Choroid plexus epithelial cell (primary cell): ENCODE data around the gene ZMYM1.
"Not testable (repeated sequence)": the region's sequence is repeated elsewhere in the genome, so short reads cannot be mapped to it uniquely, and the experiment has no call there.

Experiments
- DNase-seq: peaks from one replicate; pipeline ENCODE4 v3.0.0-alpha.2; 2010; ENCODE audit warnings: low read depth
- H3K4me3 ChIP-seq: 2 replicates; pipeline ENCODE4 v1.5.1; 2011; ENCODE audit warnings: low read depth, mild to moderate bottlenecking, control low read depth, low read length, moderate library complexity
- CTCF ChIP-seq: conservative IDR thresholded peaks from 2 replicates; pipeline ENCODE4 v1.5.1; 2011; ENCODE audit warnings: low read depth, mild to moderate bottlenecking, control low read depth, inconsistent platforms, low read length, moderate library complexity

Gene ZMYM1

GRCh38 chr1:35115459-35116383 is 36.5 kb downstream of the ZMYM1 start:
- no peak for TF ChIP-seq CTCF
- H3K4me3 ChIP-seq, result no peak overlapping the region
- peak; percentile 34 for DNase-seq

GRCh38 chr1:35120458-35121133 is 41.4 kb downstream of the ZMYM1 start:
- no peak for TF ChIP-seq CTCF
- H3K4me3 ChIP-seq, result peak overlapping the region; percentile 61
- peak; percentile 26 for DNase-seq

- no peak for TF ChIP-seq CTCF
Measured at GRCh38 chr1:35122311-35122710, 43.1 kb downstream of the ZMYM1 start.

GRCh38 chr1:35126546-35126945 is 47.4 kb downstream of the ZMYM1 start:
- no peak for TF ChIP-seq CTCF
- no peak overlapping the region for H3K4me3 ChIP-seq
- DNase-seq, result no peak

More at GRCh38 chr1:35122311-35122710, 43.1 kb downstream of the ZMYM1 start:
- no peak for DNase-seq
- H3K4me3 ChIP-seq, result no peak overlapping the region

- no peak for DNase-seq
- TF ChIP-seq CTCF, result no peak
- H3K4me3 ChIP-seq, result no peak overlapping the region
Measured at GRCh38 chr1:35129080-35129479, 49.9 kb downstream of the ZMYM1 start.

- no peak for DNase-seq
- no peak for TF ChIP-seq CTCF
- no peak overlapping the region for H3K4me3 ChIP-seq
Measured at GRCh38 chr1:35136780-35137179, 57.6 kb downstream of the ZMYM1 start.

- not testable (repeated sequence) for H3K4me3 ChIP-seq, DNase-seq
Measured at GRCh38 chr1:35137590-35137989, 58.4 kb downstream of the ZMYM1 start.

GRCh38 chr1:35142294-35142693 is 63.1 kb downstream of the ZMYM1 start:
- not testable (repeated sequence) for DNase-seq, H3K4me3 ChIP-seq

- not testable (repeated sequence) for H3K4me3 ChIP-seq, DNase-seq
Measured at GRCh38 chr1:35142728-35143127, 63.5 kb downstream of the ZMYM1 start.
